ENCODE data around the gene HIKESHI.

- TF ChIP-seq CTCF (IDR thresholded peaks at IDR 0.05) (no peak), EP300 (IDR thresholded peaks at IDR 0.05; ENCODE audit: low read depth) (no peak)
Measured at GRCh38 chr11:86292912-86293616, 9.0 kb upstream of the HIKESHI start.

All from transverse colon (tissue), 3 donors.